ENCODE results near the gene TNNT2.

- TF ChIP-seq CTCF (IDR thresholded peaks at IDR 0.05) (no peak), POLR2A (IDR thresholded peaks at IDR 0.05) (peak in 2 of 4 donors; percentile 12 to 37)
These were observed 20.2 kb upstream of the TNNT2 start for GRCh38 chr1:201397675-201398074.

Measured in esophagus squamous epithelium (tissue), 4 donors.